OCI-LY1 (cell line): Measurements from ENCODE around the gene MTHFSD.

Experiments
- CTCF ChIP-seq: fragments of 200-600 bp; sonication (generic), shearing (Covaris generic); IDR thresholded peaks from 2 replicates; pipeline ENCODE4 v1.5.1; 2017; ENCODE audit warnings: mild to moderate bottlenecking, antibody characterized with exemption, low read length, moderate library complexity, mixed read lengths
- EZH2 ChIP-seq: fragments of 200-600 bp; sonication (generic), shearing (Covaris generic); IDR thresholded peaks from 2 replicates; pipeline ENCODE4 v1.8.0; 2017; ENCODE audit warnings: borderline replicate concordance, mixed run types, mild to moderate bottlenecking, antibody characterized with exemption, low read length, moderate library complexity, mixed read lengths

- TF ChIP-seq CTCF, result no peak
- TF ChIP-seq EZH2, result no peak
These were observed 20.0 kb downstream of the MTHFSD start for GRCh38 chr16:86534779-86535615.
